GM18499 (cell line): ENCODE data around the gene SOX2.

Experiments used
- ATAC-seq: cut with Tn5 transposase; IDR thresholded peaks from one replicate; pipeline ENCODE4 v1.9.1; 2021; ENCODE audit warnings: moderate number of reproducible peaks; ENCODE audit not compliant: insufficient read depth, unreplicated experiment

SOX2 gene

GRCh38 chr3:181703601-181704420 lies 7.9 kb upstream of the SOX2 start:
- ATAC-seq, result no peak

GRCh38 chr3:181704421-181705085 lies 7.2 kb upstream of the SOX2 start:
- ATAC-seq, result no peak

- no peak for ATAC-seq
Observed at GRCh38 chr3:181705086-181705480, 6.6 kb upstream of the SOX2 start.

- ATAC-seq, result no peak
Observed at GRCh38 chr3:181707980-181708379, 3.7 kb upstream of the SOX2 start.

- ATAC-seq, result no peak
Observed at GRCh38 chr3:181709537-181710279, 2.0 kb upstream of the SOX2 start.

- ATAC-seq, result no peak
Observed at GRCh38 chr3:181710345-181711291, 1.1 kb upstream of the SOX2 start.

- no peak for ATAC-seq
Observed at GRCh38 chr3:181712226-181712552, 464 bp downstream of the SOX2 start.

- no peak for ATAC-seq
Observed at GRCh38 chr3:181712553-181713279, 991 bp downstream of the SOX2 start.

GRCh38 chr3:181713280-181713647 lies 1.5 kb downstream of the SOX2 start:
- no peak for ATAC-seq

- no peak for ATAC-seq
Observed at GRCh38 chr3:181713676-181714612, 2.2 kb downstream of the SOX2 start.

- no peak for ATAC-seq
Observed at GRCh38 chr3:181715571-181716340, 4.0 kb downstream of the SOX2 start.

- no peak for ATAC-seq
Observed at GRCh38 chr3:181716966-181717365, 5.2 kb downstream of the SOX2 start.

GRCh38 chr3:181717549-181718171 lies 5.9 kb downstream of the SOX2 start:
- no peak for ATAC-seq

GRCh38 chr3:181718369-181718768 lies 6.6 kb downstream of the SOX2 start:
- ATAC-seq, result no peak

GRCh38 chr3:181718987-181719911 lies 7.5 kb downstream of the SOX2 start:
- ATAC-seq, result no peak

- ATAC-seq, result no peak
Observed at GRCh38 chr3:181719991-181720680, 8.4 kb downstream of the SOX2 start.
